GM21786 (cell line): ENCODE results near the gene ZCWPW1.
"Not testable (repeated sequence)": the region's sequence is repeated elsewhere in the genome, so short reads cannot be mapped to it uniquely, and the experiment has no call there.

Experiments used
- ATAC-seq: cut with Tn5 transposase; IDR thresholded peaks from one replicate; pipeline ENCODE4 v1.9.1; 2021; ENCODE audit not compliant: unreplicated experiment

Gene ZCWPW1

GRCh38 chr7:100378114-100378755 is 50.3 kb downstream of the ZCWPW1 start:
- no peak for ATAC-seq

GRCh38 chr7:100376066-100376465 is 52.4 kb downstream of the ZCWPW1 start:
- no peak for ATAC-seq

GRCh38 chr7:100374601-100375000 is 53.9 kb downstream of the ZCWPW1 start:
- no peak for ATAC-seq

- peak; percentile 32 for ATAC-seq
Observed at GRCh38 chr7:100373870-100374598, 54.5 kb downstream of the ZCWPW1 start.

GRCh38 chr7:100373261-100373831 is 55.2 kb downstream of the ZCWPW1 start, which contains the start of gene PILRA:
PILRA (plus strand) TSS chr7:100373487; CDS start chr7:100373657, 170 bp downstream.
- ATAC-seq, result no peak

- no peak for ATAC-seq
Observed at GRCh38 chr7:100372694-100373093, 55.8 kb downstream of the ZCWPW1 start.

- no peak for ATAC-seq
Observed at GRCh38 chr7:100372256-100372655, 56.2 kb downstream of the ZCWPW1 start.

- no peak for ATAC-seq
Observed at GRCh38 chr7:100371561-100372171, 56.8 kb downstream of the ZCWPW1 start.

GRCh38 chr7:100370746-100371145 is 57.8 kb downstream of the ZCWPW1 start:
- no peak for ATAC-seq

- no peak for ATAC-seq
Observed at GRCh38 chr7:100370303-100370702, 58.2 kb downstream of the ZCWPW1 start.

GRCh38 chr7:100369105-100369504 is 59.4 kb downstream of the ZCWPW1 start:
- ATAC-seq, result peak; percentile 54

GRCh38 chr7:100367676-100368613 is 60.6 kb downstream of the ZCWPW1 start:
- no peak for ATAC-seq

- ATAC-seq, result no peak
Observed at GRCh38 chr7:100367251-100367620, 61.3 kb downstream of the ZCWPW1 start.

- ATAC-seq, result no peak
Observed at GRCh38 chr7:100366411-100367250, 61.9 kb downstream of the ZCWPW1 start.

- not testable (repeated sequence) for ATAC-seq
Observed at GRCh38 chr7:100365998-100366367, 62.5 kb downstream of the ZCWPW1 start.

- no peak for ATAC-seq
Observed at GRCh38 chr7:100364480-100364879, 64.0 kb downstream of the ZCWPW1 start.

GRCh38 chr7:100363797-100364196 is 64.7 kb downstream of the ZCWPW1 start:
- not testable (repeated sequence) for ATAC-seq

GRCh38 chr7:100363098-100363497 is 65.4 kb downstream of the ZCWPW1 start:
- ATAC-seq, result no peak

GRCh38 chr7:100360135-100360854 is 68.2 kb downstream of the ZCWPW1 start:
- no peak for ATAC-seq
